Mesendoderm (in vitro differentiated cells): ENCODE measurements around the gene SCNN1B.

Source experiments
- DNase-seq: peaks from one replicate; pipeline ENCODE4 v3.0.0; 2013
- H2AK5ac ChIP-seq: 2 replicates; pipeline ENCODE4 v1.6.1; 2013; ENCODE audit warnings: low read length, inconsistent platforms
- H2BK120ac ChIP-seq: 2 replicates; pipeline ENCODE4 v1.6.1; 2013; ENCODE audit warnings: low read depth, mild to moderate bottlenecking, low read length, moderate library complexity, mixed read lengths
- H2BK15ac ChIP-seq: replicated peaks from 2 replicates; pipeline ENCODE4 v1.6.1; 2013; ENCODE audit warnings: low read depth, mild to moderate bottlenecking, moderate library complexity
- H2BK5ac ChIP-seq: 2 replicates; pipeline ENCODE4 v1.6.1; 2013; ENCODE audit warnings: low read length, inconsistent platforms
- H3K18ac ChIP-seq: 2 replicates; pipeline ENCODE4 v1.6.1; 2013; ENCODE audit warnings: mild to moderate bottlenecking, low read length, mixed read lengths
- H3K23ac ChIP-seq: one replicate; pipeline ENCODE4 v1.6.1; 2013; ENCODE audit warnings: low read length
- H3K27ac ChIP-seq: 2 replicates; pipeline ENCODE4 v1.5.1; 2013; ENCODE audit warnings: low read depth, mild to moderate bottlenecking, inconsistent platforms, low read length, moderate library complexity
- H3K27me3 ChIP-seq: 2 replicates; pipeline ENCODE4 v1.6.1; 2013; ENCODE audit warnings: low read length, control low read depth, mild to moderate bottlenecking, inconsistent platforms; ENCODE audit not compliant: insufficient read depth, poor library complexity
- H3K36me3 ChIP-seq: 2 replicates; pipeline ENCODE4 v1.6.1; 2013; ENCODE audit warnings: low read length, inconsistent platforms; ENCODE audit not compliant: control insufficient read depth, insufficient read depth
- H3K4ac ChIP-seq: one replicate; pipeline ENCODE4 v1.6.1; 2013; ENCODE audit warnings: low read depth, mild to moderate bottlenecking, low read length, moderate library complexity
- H3K4me1 ChIP-seq: 2 replicates; pipeline ENCODE4 v1.6.1; 2013; ENCODE audit warnings: low read depth, low read length, inconsistent platforms; ENCODE audit not compliant: control insufficient read depth
- H3K4me2 ChIP-seq: 2 replicates; pipeline ENCODE4 v1.6.1; 2013; ENCODE audit warnings: low read length
- H3K4me3 ChIP-seq: 2 replicates; pipeline ENCODE4 v1.5.1; 2013; ENCODE audit warnings: mild to moderate bottlenecking, low read length
- H3K56ac ChIP-seq: one replicate; pipeline ENCODE4 v1.6.1; 2013; ENCODE audit warnings: low read length
- H3K79me1 ChIP-seq: 2 replicates; pipeline ENCODE4 v1.6.1; 2013; ENCODE audit warnings: low read length, inconsistent platforms
- H3K79me2 ChIP-seq: 2 replicates; pipeline ENCODE4 v1.6.1; 2013; ENCODE audit warnings: mild to moderate bottlenecking, low read length; ENCODE audit not compliant: control insufficient read depth, insufficient read depth
- H3K9ac ChIP-seq: 2 replicates; pipeline ENCODE4 v1.6.1; 2013; ENCODE audit warnings: low read length, inconsistent platforms
- H4K5ac ChIP-seq: one replicate; pipeline ENCODE4 v1.6.1; 2013; ENCODE audit warnings: low read length
- H4K8ac ChIP-seq: one replicate; pipeline ENCODE4 v1.6.1; 2013; ENCODE audit warnings: low read depth, mild to moderate bottlenecking, control low read depth, low read length, moderate library complexity
- WGBS: extraction: QIAGEN DNeasy Blood & Tissue Kit; methylation state at CpG from one replicate; pipeline ENCODE4 v1.1.7; 2013; ENCODE audit warnings: low lambda C conversion rate, missing lambda C conversion rate; ENCODE audit not compliant: insufficient coverage; ENCODE audit errors: extremely low coverage; 5-methylcytosine and 5-hydroxymethylcytosine counted together

Gene SCNN1B

DNA sequence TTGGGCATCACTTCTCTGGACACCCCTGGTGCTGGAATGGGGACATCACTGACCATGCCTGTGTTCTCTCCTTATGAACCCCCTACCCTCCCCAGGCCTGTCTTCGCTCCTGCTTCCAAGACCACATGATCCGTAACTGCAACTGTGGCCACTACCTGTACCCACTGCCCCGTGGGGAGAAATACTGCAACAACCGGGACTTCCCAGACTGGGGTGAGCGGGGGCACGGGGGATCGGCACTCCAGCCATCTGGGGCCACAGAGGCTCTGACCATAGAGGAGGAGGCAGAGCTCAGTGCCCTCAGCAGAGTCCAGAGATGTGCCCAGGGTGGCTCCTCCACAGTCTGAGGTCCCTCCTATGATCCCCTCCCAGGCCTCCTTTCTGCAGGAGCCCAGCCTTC, 73.5 kb downstream of the SCNN1B start:
- no peak overlapping the region for H3K4me2 ChIP-seq
- no peaks in the 10 kb centered on the region for H3K4me1 ChIP-seq
- H2BK15ac ChIP-seq, result no peak overlapping the region
- no peaks in the 10 kb centered on the region for H3K79me2 ChIP-seq
- no peak overlapping the region for H3K18ac ChIP-seq
- DNase-seq, result no peak
- no peak overlapping the region for H3K4me3 ChIP-seq
- no peak overlapping the region for H3K9ac ChIP-seq
- no CpG with 5 or more reads among the region's 7 CpGs for WGBS
- no peak overlapping the region for H4K5ac ChIP-seq
- H3K27ac ChIP-seq, result no peak overlapping the region
- H3K4ac ChIP-seq, result no peak overlapping the region
- H3K36me3 ChIP-seq, result no peaks in the 10 kb centered on the region
- no peak overlapping the region for H2BK120ac ChIP-seq
- H3K27me3 ChIP-seq, result no peaks in the 10 kb centered on the region
- H3K56ac ChIP-seq, result no peak overlapping the region
- no peak overlapping the region for H4K8ac ChIP-seq
- no peaks in the 10 kb centered on the region for H3K79me1 ChIP-seq
- H2AK5ac ChIP-seq, result no peak overlapping the region
- no peak overlapping the region for H3K23ac ChIP-seq
- no peak overlapping the region for H2BK5ac ChIP-seq

DNA sequence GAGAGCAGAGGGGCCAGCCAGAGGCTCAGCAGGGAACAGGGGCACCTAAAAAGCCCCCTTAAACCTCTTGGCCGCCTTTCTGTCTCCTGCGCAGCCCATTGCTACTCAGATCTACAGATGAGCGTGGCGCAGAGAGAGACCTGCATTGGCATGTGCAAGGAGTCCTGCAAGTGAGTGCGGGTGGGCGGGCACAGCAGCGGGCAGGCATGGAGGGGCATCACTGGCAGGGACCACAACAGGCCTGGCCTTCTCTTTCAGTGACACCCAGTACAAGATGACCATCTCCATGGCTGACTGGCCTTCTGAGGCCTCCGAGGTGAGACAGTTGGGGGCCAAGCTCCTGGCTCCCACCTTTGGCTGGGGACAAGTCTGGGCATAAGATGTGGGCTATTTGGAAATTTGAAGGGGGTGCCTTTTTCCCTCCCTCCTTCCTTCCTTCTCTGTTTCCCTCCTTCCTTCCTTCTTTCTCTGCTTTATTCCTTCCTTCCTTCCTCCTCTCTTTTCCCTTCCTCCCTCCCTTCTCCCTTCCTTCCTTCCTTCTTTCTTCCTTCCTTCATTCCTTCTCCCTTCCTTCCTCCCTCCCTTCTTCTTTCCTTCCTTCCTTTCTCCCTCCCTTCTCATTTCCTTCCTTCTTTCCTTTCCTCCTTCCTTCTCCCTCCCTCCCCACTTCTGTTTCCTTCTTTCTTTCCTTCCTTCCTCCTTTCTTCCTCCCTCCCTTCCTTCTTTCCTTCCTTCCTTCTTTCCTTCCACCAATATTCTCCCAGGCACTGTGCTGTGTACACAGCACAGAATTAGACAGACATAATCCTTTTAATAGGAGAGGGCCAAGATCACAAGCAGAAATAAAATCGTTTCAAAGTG, 75.2 kb downstream of the SCNN1B start:
- Histone ChIP-seq H3K36me3 (no peaks in the 10 kb centered on the region), H2BK120ac (no peak overlapping the region), H3K4me2 (no peak overlapping the region), H4K5ac (no peak overlapping the region), H3K23ac (no peak overlapping the region), H3K27me3 (no peaks in the 10 kb centered on the region), H3K4me1 (no peaks in the 10 kb centered on the region), H3K27ac (no peak overlapping the region), H2AK5ac (no peak overlapping the region), H4K8ac (no peak overlapping the region), H3K79me1 (no peaks in the 10 kb centered on the region), H3K79me2 (no peaks in the 10 kb centered on the region), H3K9ac (no peak overlapping the region), H2BK15ac (no peak overlapping the region), H3K18ac (no peak overlapping the region), H3K56ac (no peak overlapping the region), H2BK5ac (no peak overlapping the region), H3K4me3 (no peak overlapping the region), H3K4ac (no peak overlapping the region)
- no CpG with 5 or more reads among the region's 9 CpGs for WGBS
- DNase-seq, result no peak

DNA sequence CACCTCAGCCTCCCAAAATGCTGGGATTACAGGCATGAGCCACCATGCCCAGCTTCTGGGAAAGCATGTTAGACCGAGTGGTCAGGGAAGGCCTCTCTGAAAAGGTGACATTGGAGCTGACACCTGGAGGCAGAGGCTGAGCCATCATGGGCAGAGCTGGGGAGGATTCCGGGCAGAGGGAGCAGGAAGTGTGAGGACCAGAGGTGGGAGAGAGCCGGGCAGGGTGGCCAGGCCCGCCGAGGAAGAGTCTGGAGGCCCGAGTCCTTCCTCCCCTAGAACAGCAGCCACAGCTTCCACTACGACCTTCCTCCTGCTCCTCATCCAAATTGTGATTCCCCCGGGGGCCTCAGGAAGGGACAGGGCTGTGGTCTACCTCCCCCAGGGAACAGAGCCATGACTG, 76.2 kb downstream of the SCNN1B start:
- H4K8ac ChIP-seq, result no peak overlapping the region
- no peak overlapping the region for H3K4me3 ChIP-seq
- no peak overlapping the region for H2AK5ac ChIP-seq
- H3K79me1 ChIP-seq, result no peaks in the 10 kb centered on the region
- H4K5ac ChIP-seq, result no peak overlapping the region
- no peak overlapping the region for H3K9ac ChIP-seq
- no peaks in the 10 kb centered on the region for H3K4me1 ChIP-seq
- no peak overlapping the region for H3K18ac ChIP-seq
- H3K27ac ChIP-seq, result no peak overlapping the region
- no peak overlapping the region for H3K4me2 ChIP-seq
- WGBS, result no CpG with 5 or more reads among the region's 8 CpGs
- no peaks in the 10 kb centered on the region for H3K79me2 ChIP-seq
- no peak overlapping the region for H3K56ac ChIP-seq
- H3K23ac ChIP-seq, result no peak overlapping the region
- H2BK5ac ChIP-seq, result no peak overlapping the region
- no peak overlapping the region for H3K4ac ChIP-seq
- no peaks in the 10 kb centered on the region for H3K36me3 ChIP-seq
- H3K27me3 ChIP-seq, result no peaks in the 10 kb centered on the region
- no peak overlapping the region for H2BK15ac ChIP-seq
- DNase-seq, result no peak
- no peak overlapping the region for H2BK120ac ChIP-seq

DNA sequence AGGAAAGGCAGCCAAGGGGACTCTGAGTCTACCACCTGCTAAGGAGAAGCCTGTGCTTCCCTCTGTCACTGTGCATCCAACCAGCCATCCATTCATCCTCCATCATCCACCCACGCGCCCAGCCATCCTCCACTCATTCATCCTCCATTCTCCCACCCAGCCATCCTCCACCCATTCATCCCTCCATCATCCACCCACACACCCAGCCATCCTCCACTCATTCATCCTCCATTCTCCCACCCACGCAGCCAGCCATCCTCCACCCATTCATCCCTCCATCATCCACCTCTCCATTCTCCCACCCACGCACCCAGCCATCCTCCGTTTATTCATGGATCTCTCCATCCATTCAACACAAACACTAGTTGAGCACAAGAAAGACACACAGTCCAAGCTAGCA, 76.8 kb downstream of the SCNN1B start:
- no peak overlapping the region for H3K18ac ChIP-seq
- no peak overlapping the region for H3K4me3 ChIP-seq
- no peak overlapping the region for H3K27ac ChIP-seq
- H4K8ac ChIP-seq, result no peak overlapping the region
- no peaks in the 10 kb centered on the region for H3K79me2 ChIP-seq
- no peak overlapping the region for H4K5ac ChIP-seq
- H2BK120ac ChIP-seq, result no peak overlapping the region
- 100% methylated on average over 2 of the region's 5 CpGs for WGBS
- H2BK5ac ChIP-seq, result no peak overlapping the region
- H3K36me3 ChIP-seq, result no peaks in the 10 kb centered on the region
- H3K27me3 ChIP-seq, result no peaks in the 10 kb centered on the region
- no peaks in the 10 kb centered on the region for H3K4me1 ChIP-seq
- H3K9ac ChIP-seq, result no peak overlapping the region
- H2AK5ac ChIP-seq, result no peak overlapping the region
- no peak overlapping the region for H3K4ac ChIP-seq
- no peaks in the 10 kb centered on the region for H3K79me1 ChIP-seq
- no peak overlapping the region for H3K4me2 ChIP-seq
- no peak overlapping the region for H3K56ac ChIP-seq
- H2BK15ac ChIP-seq, result no peak overlapping the region
- DNase-seq, result no peak
- H3K23ac ChIP-seq, result no peak overlapping the region

DNA sequence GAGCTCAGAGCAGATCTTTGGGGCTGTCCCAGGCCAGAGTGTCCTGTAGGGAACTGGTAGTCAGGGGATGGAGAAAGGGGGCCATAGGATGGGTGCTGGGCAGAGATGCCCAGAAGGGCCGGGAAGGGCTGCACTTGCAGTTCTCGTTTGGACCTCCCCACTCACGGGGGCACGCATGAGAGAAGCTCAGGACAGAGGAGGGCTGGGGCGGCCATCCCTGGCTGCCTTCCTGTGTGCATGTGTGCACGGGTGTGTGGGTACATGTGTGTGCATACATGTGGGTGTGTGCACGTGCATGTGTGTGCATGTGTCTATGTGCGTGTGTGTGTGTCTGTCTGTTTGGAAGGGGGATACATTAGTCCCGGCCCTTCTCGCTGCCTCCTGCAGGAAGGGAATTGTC, 77.6 kb downstream of the SCNN1B start:
- no peak overlapping the region for H3K4me3 ChIP-seq
- H2AK5ac ChIP-seq, result no peak overlapping the region
- H4K5ac ChIP-seq, result no peak overlapping the region
- no peaks in the 10 kb centered on the region for H3K36me3 ChIP-seq
- H4K8ac ChIP-seq, result no peak overlapping the region
- H3K9ac ChIP-seq, result no peak overlapping the region
- H3K4me1 ChIP-seq, result no peaks in the 10 kb centered on the region
- no peak overlapping the region for H2BK120ac ChIP-seq
- H3K27ac ChIP-seq, result no peak overlapping the region
- DNase-seq, result no peak
- WGBS, result no CpG with 5 or more reads among the region's 10 CpGs
- no peaks in the 10 kb centered on the region for H3K79me1 ChIP-seq
- H2BK15ac ChIP-seq, result no peak overlapping the region
- H3K4ac ChIP-seq, result no peak overlapping the region
- no peak overlapping the region for H2BK5ac ChIP-seq
- H3K4me2 ChIP-seq, result no peak overlapping the region
- H3K27me3 ChIP-seq, result no peaks in the 10 kb centered on the region
- H3K56ac ChIP-seq, result no peak overlapping the region
- H3K79me2 ChIP-seq, result no peaks in the 10 kb centered on the region
- H3K18ac ChIP-seq, result no peak overlapping the region
- H3K23ac ChIP-seq, result no peak overlapping the region

DNA sequence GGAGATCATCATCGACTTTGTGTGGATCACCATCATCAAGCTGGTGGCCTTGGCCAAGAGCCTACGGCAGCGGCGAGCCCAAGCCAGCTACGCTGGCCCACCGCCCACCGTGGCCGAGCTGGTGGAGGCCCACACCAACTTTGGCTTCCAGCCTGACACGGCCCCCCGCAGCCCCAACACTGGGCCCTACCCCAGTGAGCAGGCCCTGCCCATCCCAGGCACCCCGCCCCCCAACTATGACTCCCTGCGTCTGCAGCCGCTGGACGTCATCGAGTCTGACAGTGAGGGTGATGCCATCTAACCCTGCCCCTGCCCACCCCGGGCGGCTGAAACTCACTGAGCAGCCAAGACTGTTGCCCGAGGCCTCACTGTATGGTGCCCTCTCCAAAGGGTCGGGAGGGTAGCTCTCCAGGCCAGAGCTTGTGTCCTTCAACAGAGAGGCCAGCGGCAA, 78.4 kb downstream of the SCNN1B start:
- no peak overlapping the region for H4K5ac ChIP-seq
- no peak overlapping the region for H2BK120ac ChIP-seq
- H3K18ac ChIP-seq, result no peak overlapping the region
- no peak overlapping the region for H2AK5ac ChIP-seq
- no peaks in the 10 kb centered on the region for H3K79me2 ChIP-seq
- H3K23ac ChIP-seq, result no peak overlapping the region
- WGBS, result no CpG with 5 or more reads among the region's 20 CpGs
- H3K4me1 ChIP-seq, result no peaks in the 10 kb centered on the region
- no peaks in the 10 kb centered on the region for H3K79me1 ChIP-seq
- DNase-seq, result no peak
- no peaks in the 10 kb centered on the region for H3K27me3 ChIP-seq
- H3K27ac ChIP-seq, result no peak overlapping the region
- no peak overlapping the region for H3K9ac ChIP-seq
- no peak overlapping the region for H3K56ac ChIP-seq
- H3K4me3 ChIP-seq, result no peak overlapping the region
- H4K8ac ChIP-seq, result no peak overlapping the region
- H3K36me3 ChIP-seq, result no peaks in the 10 kb centered on the region
- H2BK15ac ChIP-seq, result no peak overlapping the region
- H2BK5ac ChIP-seq, result no peak overlapping the region
- H3K4ac ChIP-seq, result no peak overlapping the region
- no peak overlapping the region for H3K4me2 ChIP-seq
